Measurements from ENCODE around the gene SNUPN. TPM values are rescaled to one million over a fixed set of nuclear protein-coding genes. Genes with fewer than 3 reads are reported as not detected.
A peak's percentile ranks its signal among the peaks of the same experiment; 100 is the strongest.

Gene SNUPN
- polyA plus RNA-seq, 1 experiment, result 36.6 TPM

- Histone ChIP-seq H3K4me3 (ENCODE audit: low read depth, low read length) (peak overlapping the region; percentile 90), H3K9me3 (ENCODE audit: control insufficient read depth, insufficient read depth, low read length) (no peaks in the 10 kb centered on the region; the same call in 1 of the 2 replicates), H3K27ac (ENCODE audit: low read depth, low read length) (peak overlapping the region; percentile 95), H3K27me3 (ENCODE audit: control insufficient read depth, insufficient read depth, low read length) (no peaks in the 10 kb centered on the region)
- ChIA-PET POLR2A (interaction anchor here (0.6 to 2.6 kb wide), 11 partner anchors 10 to 203 kb away, joined by 3 to 31 read pairs (median 11); partner anchors contain the start of gene SNUPN), CTCF (interaction anchor here (0.5 to 2.4 kb wide), 10 partner anchors 10 to 268 kb away, joined by 3 to 11 read pairs (median 4); partner anchors contain the start of gene SNUPN)
- TF ChIP-seq, protein P1, sequence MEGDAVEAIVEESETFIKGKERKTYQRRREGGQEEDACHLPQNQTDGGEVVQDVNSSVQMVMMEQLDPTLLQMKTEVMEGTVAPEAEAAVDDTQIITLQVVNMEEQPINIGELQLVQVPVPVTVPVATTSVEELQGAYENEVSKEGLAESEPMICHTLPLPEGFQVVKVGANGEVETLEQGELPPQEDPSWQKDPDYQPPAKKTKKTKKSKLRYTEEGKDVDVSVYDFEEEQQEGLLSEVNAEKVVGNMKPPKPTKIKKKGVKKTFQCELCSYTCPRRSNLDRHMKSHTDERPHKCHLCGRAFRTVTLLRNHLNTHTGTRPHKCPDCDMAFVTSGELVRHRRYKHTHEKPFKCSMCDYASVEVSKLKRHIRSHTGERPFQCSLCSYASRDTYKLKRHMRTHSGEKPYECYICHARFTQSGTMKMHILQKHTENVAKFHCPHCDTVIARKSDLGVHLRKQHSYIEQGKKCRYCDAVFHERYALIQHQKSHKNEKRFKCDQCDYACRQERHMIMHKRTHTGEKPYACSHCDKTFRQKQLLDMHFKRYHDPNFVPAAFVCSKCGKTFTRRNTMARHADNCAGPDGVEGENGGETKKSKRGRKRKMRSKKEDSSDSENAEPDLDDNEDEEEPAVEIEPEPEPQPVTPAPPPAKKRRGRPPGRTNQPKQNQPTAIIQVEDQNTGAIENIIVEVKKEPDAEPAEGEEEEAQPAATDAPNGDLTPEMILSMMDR (IDR thresholded peaks at IDR 0.05; ENCODE audit: low read depth, low read length), result no peak
- no peak for DNase-seq (ENCODE audit: low read depth, low spot score)
Measured at GRCh38 chr15:75648156-75649000, 22.9 kb upstream of the SNUPN start.

- peak within 1 kb of the TSS; percentile 95 for H3K27ac ChIP-seq (ENCODE audit: low read depth, low read length)
- TF ChIP-seq, protein P1 (IDR thresholded peaks at IDR 0.05; ENCODE audit: low read depth, low read length), result peak; percentile 57
- POLR2A ChIA-PET, result interaction anchor here (0.6 to 2.6 kb wide), 12 partner anchors 9 to 202 kb away, joined by 3 to 31 read pairs (median 9); partner anchors contain the start of gene SNUPN
- peak within 1 kb of the TSS; percentile 90 for H3K4me3 ChIP-seq (ENCODE audit: low read depth, low read length)
- no peaks in the 10 kb centered on the region; the same call in 1 of the 2 replicates for H3K9me3 ChIP-seq (ENCODE audit: control insufficient read depth, insufficient read depth, low read length)
- no peaks in the 10 kb centered on the region for H3K27me3 ChIP-seq (ENCODE audit: control insufficient read depth, insufficient read depth, low read length)
- CTCF ChIA-PET, result interaction anchor here (0.5 to 2.4 kb wide), 13 partner anchors 9 to 267 kb away, joined by 3 to 11 read pairs (median 4); partner anchors contain the start of gene SNUPN
- no peak for DNase-seq (ENCODE audit: low read depth, low spot score)
Measured at GRCh38 chr15:75647370-75648155, 22.0 kb upstream of the SNUPN start, which contains the start of gene SNX33. Gene SNX33 (plus strand): TSS chr15:75647912. CDS start chr15:75649103, 1,191 bp downstream.

GRCh38 chr15:75646944-75647364 is 21.4 kb upstream of the SNUPN start:
- H3K27ac ChIP-seq (ENCODE audit: low read depth, low read length), result peak overlapping the region; percentile 95
- H3K4me3 ChIP-seq (ENCODE audit: low read depth, low read length), result peak overlapping the region; percentile 90
- no peaks in the 10 kb centered on the region; the same call in 1 of the 2 replicates for H3K9me3 ChIP-seq (ENCODE audit: control insufficient read depth, insufficient read depth, low read length)
- TF ChIP-seq, protein P1 (IDR thresholded peaks at IDR 0.05; ENCODE audit: low read depth, low read length), result no peak
- H3K27me3 ChIP-seq (ENCODE audit: control insufficient read depth, insufficient read depth, low read length), result no peaks in the 10 kb centered on the region
- ChIA-PET POLR2A (interaction anchor here (1.1 to 2.6 kb wide), 7 partner anchors 9 to 47 kb away, joined by 3 to 31 read pairs (median 18); partner anchors contain the start of gene SNUPN), CTCF (interaction anchor here (0.6 to 2.4 kb wide), 9 partner anchors 9 to 261 kb away, joined by 3 to 11 read pairs (median 4); partner anchors contain the start of gene SNUPN)
- DNase-seq (ENCODE audit: low read depth, low spot score), result no peak

- POLR2A ChIA-PET, result interaction anchor here (1.1 to 2.6 kb wide), 6 partner anchors 8 to 48 kb away, joined by 3 to 31 read pairs (median 21); partner anchors contain the start of gene SNUPN
- Histone ChIP-seq H3K27me3 (ENCODE audit: control insufficient read depth, insufficient read depth, low read length) (no peaks in the 10 kb centered on the region), H3K9me3 (ENCODE audit: control insufficient read depth, insufficient read depth, low read length) (no peaks in the 10 kb centered on the region; the same call in 1 of the 2 replicates), H3K4me3 (ENCODE audit: low read depth, low read length) (peak overlapping the region; percentile 90), H3K27ac (ENCODE audit: low read depth, low read length) (peak overlapping the region; percentile 95)
- CTCF ChIA-PET, result interaction anchor here (2.4 kb wide), 1 partner anchor 8 kb away, joined by 11 read pairs; no protein-coding TSS in a partner anchor
- TF ChIP-seq, protein P1 (IDR thresholded peaks at IDR 0.05; ENCODE audit: low read depth, low read length), result no peak
- no peak for DNase-seq (ENCODE audit: low read depth, low spot score)
Measured at GRCh38 chr15:75646112-75646943, 20.8 kb upstream of the SNUPN start.
